Measurements from ENCODE around the gene IGF1R.
A peak's percentile ranks its signal among the peaks of the same experiment; 100 is the strongest.
"Not testable (repeated sequence)": the region's sequence is repeated elsewhere in the genome, so short reads cannot be mapped to it uniquely, and the experiment has no call there.

IGF1R gene

DNA sequence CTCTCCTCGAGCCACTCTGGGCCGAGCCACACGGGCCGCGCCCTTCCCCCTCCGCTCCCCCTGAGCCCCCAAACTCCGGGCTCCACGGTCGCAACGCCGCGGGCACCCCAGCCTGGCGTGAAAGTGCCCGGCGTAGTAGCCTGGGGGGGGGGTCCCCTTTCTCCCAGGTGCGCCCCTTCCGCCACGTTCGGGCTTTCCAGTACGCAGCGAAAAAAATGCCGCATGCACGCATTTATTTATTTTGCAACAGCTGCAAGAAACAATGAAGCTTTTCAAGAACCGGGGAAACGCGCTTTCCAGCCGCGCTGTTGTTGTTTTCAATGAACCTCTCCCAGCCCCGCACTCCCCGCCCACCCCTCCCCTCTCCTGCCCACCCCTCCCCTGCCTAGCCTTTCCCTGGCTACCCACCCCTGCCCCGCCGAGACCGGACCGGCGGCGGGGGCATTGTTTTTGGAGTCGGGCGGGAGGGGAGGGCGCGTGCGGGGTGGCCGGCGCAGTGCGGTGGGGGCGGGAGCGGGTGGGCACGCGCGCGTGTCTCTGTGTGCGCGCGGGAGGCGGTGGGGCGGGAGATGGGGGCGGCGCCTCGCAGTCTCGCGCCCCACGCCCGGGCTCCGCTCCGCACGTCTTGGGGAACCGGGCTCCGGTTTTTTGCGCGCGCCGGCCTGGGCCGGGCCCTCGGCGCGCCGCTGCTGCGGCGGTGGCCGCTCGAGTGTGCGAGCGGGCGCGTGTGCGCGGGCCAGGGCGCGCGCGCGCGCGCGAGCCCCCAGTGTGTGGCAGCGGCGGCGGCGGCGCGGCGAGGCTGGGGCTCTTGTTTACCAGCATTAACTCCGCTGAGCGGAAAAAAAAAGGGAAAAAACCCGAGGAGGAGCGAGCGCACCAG lies at the start of gene IGF1R:
Gene IGF1R, plus strand, starts transcription at position 766 of the 880 bp plus-strand sequence. CDS start 1,043 bp downstream, outside the sequence.
- DNase-seq (ENCODE audit: low read depth), result peak; percentile 80

DNA sequence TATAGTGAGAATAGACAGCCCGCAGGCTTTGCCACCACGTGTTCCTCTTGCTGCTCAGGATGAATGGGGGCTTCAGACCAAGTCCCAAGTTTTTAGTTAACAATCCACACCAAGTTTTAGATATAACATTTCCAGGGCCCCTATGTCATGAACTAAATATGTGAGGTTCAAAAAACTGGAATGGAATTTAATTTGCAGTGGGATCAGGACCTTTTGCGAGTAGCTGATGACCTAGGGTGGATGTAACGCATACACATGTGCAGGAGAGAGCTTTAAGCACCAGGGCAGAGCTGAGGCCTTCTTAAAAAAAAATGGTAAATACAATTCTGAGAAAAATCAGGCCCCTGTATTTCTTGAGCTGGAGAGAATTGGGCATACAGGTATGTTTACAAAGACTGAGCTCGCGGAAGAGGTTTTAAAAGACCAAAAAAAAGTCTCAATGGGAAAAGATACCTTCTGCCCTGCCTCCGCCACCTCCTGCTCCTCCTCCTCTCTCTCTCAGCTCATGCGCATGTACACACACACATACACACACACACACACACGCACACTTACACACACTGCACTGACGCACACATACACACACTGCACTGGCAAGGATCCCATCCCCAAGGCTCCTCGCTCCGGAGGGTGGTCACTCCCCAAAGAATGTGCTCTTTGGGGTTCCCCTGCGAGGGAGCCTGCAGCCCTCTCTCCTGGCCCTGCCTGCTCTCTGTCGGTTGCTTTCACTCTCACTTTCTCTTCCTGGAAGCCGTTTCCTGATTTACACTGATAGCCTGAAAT lies 48.2 kb upstream of the IGF1R start:
- DNase-seq (ENCODE audit: low read depth), result peak; percentile 4

DNA sequence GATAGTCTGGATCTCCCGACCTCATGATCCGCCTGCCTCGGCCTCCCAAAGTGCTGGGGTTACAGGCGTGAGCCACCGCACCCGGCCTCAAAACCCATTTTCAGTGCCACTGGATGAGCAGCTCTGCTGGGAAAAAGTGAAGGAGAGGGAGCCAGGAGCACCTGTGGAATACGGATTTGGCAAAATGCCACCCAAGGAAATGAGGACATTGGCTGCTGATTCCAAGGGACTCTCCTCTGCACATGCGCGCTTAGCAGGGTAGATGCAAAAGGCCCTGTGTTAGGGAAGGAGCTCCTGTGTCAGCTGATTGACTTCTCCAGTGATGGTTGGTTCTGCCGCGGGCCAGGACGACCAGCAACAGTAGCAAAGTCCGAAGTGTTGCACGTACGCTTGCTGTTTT lies 43.4 kb upstream of the IGF1R start:
- DNase-seq (ENCODE audit: low read depth), result no peak

DNA sequence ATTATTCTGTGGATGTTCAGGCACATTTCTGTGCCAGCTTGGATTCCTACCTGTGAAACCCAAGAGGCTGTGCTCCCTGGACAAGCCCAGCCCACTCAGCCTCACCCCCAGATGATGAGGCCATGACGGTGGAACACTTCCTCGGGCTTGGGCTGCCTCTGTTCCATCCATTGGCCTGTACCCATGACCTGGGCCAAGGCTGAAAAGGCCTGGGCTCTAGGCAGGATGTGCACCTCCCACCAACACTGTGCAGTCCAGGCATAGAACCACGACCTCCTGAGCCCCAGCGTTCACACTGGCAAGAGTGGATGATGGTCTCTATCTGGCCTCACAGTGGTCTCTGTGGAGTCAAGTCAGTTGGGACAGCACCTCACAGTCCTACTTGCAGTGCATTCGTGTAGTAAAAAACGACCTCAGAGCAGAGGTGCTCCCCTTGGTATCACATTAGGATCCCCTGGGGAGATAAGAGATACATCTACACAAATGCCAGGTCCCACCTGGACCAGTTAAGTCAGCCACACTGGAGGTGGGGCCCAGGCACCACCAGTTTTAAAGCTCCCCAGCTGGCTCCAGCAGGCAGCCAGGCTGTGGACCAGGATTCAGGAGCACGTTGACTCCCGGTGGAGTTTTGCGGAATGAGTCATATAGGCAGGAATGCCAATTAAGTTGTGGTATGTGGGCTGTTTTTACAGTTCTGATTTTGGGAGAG lies 39.0 kb upstream of the IGF1R start:
- no peak for DNase-seq (ENCODE audit: low read depth)

DNA sequence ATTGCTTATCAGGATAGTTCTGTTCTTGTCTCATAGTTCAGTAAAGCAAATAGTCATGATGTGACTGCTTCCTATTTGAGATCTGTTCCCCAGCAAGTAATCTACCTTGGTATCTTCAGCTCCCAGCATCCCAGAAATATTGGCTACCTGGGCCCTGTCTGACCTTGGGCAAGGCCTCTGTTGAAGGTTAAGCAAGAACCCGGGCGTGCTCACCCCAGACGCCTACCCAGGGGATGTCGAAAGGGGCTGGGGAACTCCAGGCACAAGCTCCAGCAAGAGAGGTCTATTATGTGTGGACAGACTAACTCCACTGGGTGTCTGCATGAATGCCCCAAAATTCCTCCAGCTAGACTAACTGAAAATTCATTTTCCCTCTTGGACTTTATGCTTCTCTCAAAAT lies 37.3 kb upstream of the IGF1R start:
- no peak for DNase-seq (ENCODE audit: low read depth)

DNA sequence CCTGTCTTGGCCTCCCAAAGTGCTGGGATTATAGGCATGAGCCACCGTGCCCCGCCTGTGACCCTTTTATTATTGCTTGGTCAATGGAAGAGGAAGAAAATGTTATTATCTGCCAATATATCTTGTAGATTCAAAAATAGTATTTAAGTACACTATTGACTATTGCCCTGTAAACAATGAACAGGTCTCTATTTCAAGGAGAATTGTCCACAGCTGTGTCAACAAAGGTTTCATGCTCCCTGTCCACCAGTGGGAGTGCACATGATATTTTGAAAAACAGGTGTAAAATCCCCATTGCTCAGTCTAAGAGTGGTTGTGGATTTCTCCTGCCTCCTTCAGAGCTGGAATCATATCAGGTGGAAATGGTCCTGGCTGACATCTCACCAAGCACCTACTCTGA lies 36.5 kb upstream of the IGF1R start:
- no peak for DNase-seq (ENCODE audit: low read depth)

DNA sequence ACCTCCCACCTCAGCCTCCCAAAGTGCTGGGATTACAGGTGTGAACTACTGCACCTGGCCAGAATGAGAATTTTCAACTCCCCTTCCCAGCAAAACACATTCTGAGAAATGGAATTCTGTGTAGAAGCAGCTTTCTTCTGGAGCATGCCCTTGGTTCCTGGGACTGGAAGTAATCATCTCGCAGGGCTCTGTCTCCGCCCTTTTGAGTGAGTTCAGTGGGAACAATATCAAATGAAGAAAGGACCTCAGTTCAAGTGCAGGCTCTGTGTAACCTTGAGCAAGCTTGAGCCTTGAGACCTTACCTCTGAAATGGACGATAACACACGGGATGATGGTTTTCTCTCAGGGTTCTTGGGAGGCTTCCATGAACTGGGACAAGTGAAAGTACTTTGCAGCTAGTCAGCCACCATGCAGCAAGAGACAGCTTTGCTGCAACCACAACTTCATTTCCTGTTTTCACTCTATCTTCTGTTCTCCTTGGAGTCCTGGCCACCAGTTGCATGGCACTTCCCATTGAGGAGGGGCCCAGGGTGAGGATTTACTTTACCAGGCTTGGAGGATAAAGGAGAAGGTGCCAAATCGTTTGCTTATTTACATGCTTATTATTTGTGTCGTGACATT lies 35.7 kb upstream of the IGF1R start:
- no peak for DNase-seq (ENCODE audit: low read depth)

DNA sequence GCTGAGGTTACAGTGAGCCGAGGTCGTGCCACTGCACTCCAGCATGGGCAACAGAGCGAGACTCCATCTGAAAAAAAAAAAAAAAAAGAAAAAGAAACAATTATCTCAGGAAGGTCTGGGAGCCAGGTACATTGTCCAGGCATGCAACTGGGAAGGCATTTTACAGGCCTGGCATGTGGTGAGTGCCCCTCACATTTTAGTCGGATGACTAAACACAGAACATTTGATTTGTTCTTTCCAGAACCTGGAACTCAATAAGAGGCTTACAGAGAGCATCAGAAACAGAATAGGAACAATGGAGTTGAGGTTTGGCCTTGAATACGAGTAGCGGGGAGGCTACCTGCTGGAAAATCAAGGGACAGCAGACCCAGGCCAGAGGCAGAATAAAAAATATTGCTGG lies 33.7 kb upstream of the IGF1R start:
- no peak for DNase-seq (ENCODE audit: low read depth)

DNA sequence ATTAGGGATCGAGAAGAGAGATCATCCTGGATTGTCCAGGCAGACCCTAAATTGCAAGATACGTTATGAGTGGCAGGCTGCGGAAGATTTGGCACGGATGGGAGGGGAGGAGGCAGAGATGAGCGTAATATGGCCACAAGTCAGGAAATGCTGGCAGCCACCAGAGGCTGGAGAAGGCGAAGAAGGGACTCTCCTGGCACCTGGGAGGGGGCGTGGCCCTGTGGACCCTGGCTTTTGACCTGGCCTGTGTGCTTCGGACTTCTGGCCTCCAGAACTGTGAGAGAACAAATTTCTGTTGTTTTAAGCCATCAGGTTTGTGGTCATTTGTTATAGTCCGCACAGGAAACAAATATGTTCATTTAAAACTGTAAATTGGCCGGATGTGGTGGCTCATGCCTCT lies 31.9 kb upstream of the IGF1R start:
- no peak for DNase-seq (ENCODE audit: low read depth)

DNA sequence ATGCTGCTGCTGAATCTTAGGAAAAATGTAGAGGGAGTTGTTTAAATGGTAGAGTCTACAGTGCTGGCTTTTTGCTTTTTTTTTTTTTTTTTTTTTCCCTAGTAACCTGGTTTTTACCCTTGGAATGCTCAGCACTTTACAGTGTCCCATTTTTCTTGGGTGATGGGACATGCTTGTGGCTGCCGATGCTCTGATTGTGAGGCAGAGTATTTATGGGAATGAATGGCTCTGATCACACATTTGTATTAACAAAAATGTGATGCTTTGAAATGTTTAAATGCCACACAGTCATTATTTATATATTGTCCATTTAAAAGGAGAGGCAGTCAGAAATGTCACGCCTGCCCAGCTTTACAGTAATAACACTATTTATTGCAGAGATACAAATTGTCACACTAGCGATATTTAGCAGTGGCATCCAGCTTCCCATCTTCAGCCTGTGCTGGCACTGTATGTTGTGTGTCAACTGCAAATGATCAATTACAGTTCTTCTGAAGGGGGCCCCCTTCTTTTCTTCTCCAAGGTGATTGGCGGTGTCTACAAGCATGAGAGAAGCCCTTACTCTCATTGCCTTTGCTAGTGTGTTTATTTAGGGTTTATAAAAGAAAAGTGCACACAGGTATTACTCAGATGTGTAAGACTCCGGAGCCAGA lies 30.9 kb upstream of the IGF1R start:
- DNase-seq (ENCODE audit: low read depth), result no peak

DNA sequence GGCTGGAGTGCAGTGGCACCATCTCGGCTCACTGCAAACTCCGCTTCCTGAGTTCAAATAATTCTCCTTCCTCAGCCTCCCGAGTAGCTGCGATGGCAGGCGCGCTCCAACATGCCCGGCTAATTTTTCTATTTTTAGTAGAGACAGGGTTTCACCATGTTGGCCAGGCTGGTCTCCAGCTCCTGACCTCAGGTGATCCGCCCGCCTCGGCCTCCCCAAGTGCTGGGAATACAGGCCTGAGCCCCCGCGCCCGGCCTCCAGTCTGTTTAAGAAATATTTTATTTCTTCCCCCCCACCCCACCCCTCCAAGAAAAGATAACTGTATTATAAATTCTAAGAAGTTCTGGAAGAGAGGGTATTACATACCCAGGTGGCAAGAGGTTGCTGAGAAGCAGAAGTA lies 29.8 kb upstream of the IGF1R start:
- not testable (repeated sequence) for DNase-seq (ENCODE audit: low read depth)

DNA sequence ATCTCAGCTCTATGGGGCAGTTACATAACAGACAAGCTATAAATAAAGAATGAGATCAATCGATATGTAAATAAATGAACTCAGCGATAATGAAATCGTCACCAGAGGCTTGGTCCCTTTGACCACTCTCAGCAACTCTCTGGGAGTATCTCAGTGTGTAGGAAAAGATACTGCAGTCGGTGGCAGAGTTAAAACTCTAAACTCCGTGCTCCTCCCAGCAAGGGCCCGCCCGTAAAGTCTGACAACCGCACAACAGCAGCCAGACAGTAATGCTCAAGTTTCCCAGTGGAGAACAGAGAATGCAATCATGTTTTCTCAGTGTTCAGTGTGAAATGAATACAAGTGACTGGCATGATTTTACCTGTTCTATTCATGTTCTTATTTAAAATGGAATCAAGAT lies 28.3 kb upstream of the IGF1R start:
- no peak for DNase-seq (ENCODE audit: low read depth)

DNA sequence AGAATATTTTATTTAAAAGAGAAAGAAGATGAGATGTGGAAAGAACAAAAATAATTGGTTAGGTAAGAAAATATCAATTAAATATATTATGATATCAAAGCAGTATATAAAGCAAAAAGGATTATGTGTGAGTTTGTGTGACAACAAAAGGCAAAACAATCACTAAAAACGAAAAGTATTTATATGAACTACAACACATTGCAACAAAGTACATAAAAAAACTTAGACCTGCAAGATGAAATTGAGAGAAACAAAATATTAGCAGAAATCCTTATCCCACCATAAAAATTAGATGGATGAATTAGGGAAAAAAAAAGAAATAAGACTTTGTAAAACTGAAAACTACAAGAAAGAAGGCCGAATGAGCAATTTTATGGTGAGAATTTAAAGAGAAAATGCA lies 27.3 kb upstream of the IGF1R start:
- no peak for DNase-seq (ENCODE audit: low read depth)

DNA sequence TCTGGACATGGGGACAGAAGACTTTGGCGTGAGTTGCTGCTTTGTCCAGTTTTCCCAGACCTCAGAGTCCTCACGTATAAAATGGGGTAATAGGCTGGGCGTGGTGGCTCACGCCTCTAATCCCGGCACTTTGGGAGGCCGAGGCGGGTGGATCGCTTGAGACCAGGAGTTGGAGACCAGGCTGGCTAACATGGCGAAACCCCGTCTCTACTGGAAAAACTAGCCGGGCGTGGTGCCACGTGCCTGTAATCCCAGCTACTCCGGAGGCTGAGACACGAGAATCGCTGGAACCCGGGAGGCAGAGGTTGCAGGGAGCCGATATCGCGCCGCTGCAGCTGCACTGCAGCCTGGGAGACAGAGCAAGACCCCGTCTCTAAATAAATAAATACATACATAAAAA lies 22.7 kb upstream of the IGF1R start:
- DNase-seq (ENCODE audit: low read depth), result no peak

DNA sequence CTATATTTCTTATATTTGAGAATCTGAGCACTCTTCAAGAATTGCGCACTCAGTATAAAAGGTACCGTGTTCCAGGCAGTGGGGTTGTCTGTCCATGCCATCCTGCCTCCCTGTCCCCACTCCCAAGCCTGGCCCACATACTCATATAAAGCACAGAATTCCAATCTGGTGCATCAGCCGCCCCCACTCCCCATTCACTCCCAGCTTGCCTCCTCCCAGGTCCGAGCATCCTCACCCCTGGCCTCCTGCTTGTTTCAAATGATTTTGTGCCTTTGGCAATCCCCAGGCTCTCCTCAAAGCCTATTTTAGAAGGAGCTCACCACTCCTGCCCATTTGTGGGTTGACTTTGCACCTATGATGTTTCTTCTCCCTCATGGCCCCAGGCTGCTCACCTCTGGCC lies 22.2 kb upstream of the IGF1R start:
- no peak for DNase-seq (ENCODE audit: low read depth)

DNA sequence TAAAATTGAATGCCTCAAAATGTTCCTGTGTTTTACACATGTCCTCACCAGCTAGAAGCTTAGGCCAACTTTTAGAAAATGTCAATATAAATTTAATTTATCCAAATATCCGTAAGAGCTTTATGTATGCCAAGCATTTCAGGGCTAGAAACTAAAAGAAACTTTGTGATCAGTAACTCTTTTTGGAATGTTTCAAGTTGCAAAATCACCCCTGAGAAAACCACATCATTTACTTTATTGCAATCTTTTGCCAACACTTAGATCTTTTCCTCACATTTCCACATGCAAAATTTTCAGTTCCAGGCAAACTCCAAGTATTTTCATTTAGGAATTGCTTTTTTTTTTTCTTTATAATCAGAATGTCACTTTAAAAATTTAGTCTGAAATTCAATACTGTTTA lies 20.1 kb upstream of the IGF1R start:
- no peak for DNase-seq (ENCODE audit: low read depth)

DNA sequence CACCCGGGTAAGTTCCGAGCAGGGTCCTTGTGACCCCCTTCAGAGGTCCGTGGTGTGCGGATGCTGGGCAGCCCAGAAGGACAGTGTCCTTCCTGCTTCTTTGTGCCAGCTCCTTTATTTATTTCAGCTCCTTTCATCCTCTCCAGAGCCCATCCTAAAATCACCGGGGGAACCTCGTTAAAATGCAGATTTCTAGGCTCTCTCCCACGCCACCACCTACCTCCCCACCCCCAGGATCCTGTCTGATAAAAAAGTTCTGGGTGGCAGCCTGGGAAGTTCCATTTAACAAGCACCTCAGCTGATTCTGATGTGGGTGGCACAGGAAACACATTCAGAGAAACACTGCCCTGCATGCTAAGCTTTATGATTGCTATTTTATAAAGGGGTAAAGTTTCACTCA lies 12.5 kb upstream of the IGF1R start:
- DNase-seq (ENCODE audit: low read depth), result no peak

DNA sequence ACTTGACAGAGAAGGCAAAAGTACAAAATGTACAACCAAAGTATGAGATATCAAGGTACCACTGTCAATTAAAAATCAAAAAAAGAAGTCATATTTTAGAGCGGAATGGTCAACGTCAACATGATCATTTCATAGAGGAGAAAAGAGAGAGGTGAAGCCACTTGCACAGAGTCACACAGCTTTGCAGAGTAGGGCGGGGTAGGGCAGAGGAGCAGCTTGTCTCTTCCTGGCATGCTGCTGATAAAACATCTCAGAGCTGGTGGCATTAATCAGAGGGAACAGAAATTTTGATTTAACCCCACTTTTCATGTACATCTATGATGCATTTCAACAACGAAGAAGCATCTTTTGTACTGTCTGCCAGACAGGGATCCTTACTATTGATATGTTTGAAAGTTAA lies 5.2 kb upstream of the IGF1R start:
- DNase-seq (ENCODE audit: low read depth), result no peak

DNA sequence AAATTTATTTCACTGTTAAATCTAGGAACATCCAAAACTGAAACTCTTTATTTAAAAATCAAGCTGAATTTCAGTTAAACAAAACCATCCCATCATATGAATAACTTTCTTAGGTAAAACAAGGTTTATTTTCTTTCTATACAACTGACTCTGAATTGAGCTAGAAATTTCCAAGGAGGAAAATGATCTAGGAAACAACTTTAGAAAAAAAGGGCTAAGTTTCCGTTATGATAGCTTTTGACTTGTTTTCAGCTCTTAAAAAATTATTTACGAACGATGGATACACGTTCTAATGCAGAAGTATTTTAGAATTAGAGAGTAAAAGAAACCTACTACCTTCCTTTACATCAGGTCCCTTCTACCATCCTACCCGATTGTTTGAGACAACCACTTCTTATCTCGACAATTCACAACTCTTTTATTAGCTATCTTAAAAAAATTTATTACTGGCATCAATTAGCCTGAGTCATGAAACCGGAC lies 1.8 kb upstream of the IGF1R start:
- no peak for DNase-seq (ENCODE audit: low read depth)

DNA sequence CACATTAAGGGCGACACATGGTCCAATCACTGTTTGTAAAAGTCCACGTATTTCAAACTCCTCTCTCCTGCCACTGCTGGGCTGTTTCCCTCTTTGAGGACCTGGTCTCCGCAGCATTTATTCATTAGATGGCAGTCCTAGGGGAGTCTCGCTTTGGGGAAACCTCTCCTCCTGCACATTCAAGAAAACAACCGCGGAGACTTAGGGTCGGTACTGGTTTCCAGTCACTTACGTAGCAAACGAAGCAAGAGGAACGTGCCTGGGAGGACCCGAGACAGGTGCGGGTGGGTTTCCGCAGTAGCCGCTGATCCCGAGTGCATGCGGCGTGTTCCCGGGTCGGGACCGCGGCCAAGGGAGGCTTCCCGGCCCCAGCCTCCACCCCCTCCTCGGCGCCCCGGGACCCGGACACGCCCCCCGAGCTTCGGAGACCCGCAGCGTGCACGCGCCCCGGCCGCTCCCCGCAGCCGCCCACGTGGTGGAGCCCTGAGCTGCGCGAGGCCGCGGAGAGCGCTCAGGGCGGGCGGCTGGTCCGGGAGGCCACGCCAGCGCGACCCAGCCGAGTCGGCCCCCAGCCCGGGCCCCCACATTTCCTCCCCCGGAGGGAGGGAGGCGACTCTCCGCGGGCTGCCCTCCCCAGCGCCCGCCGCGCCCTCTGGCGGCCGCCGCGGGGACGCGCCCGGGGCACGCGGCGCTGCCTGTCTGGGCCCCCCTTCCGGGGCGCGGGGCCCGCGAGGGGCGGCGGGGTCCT lies 1.1 kb upstream of the IGF1R start:
- peak; percentile 61 for DNase-seq (ENCODE audit: low read depth)
